Brain microvascular endothelial cell (primary cell): ENCODE measurements around the gene SLC5A10.

ENCODE experiments used
- DNase-seq: peaks from one replicate; pipeline ENCODE4 v3.0.0-alpha.2; 2020
- H3K27ac ChIP-seq: fragments of 250-450 bp; sonication (Bioruptor Pico); 2 replicates; pipeline ENCODE4 v1.5.1; 2020; ENCODE audit warnings: mild to moderate bottlenecking, moderate library complexity
- H3K27me3 ChIP-seq: fragments of 250-450 bp; sonication (Bioruptor Pico); replicated peaks from 2 replicates; pipeline ENCODE4 v1.5.1; 2020; ENCODE audit warnings: mild to moderate bottlenecking
- H3K36me3 ChIP-seq: fragments of 250-450 bp; sonication (Bioruptor Pico); replicated peaks from 2 replicates; pipeline ENCODE4 v1.5.1; 2020; ENCODE audit warnings: mild to moderate bottlenecking
- H3K4me3 ChIP-seq: 2 replicates; pipeline ENCODE4 v1.5.1; 2011; ENCODE audit warnings: low read depth, mild to moderate bottlenecking, control low read depth, low read length, moderate library complexity
- CTCF ChIP-seq: IDR thresholded peaks from 2 replicates; pipeline ENCODE4 v1.5.1; 2011; ENCODE audit warnings: low read depth, mild to moderate bottlenecking, moderate library complexity, low read length, control low read depth, inconsistent platforms; ENCODE audit errors: missing control alignments
- in situ Hi-C: cut with HindIII; loops from 2 replicates; pipeline ENCODE4 v1.10.0; 2017; ENCODE audit warnings: low sequenced_read_pairs, low pct_ligation_motif_present

SLC5A10 gene

DNA sequence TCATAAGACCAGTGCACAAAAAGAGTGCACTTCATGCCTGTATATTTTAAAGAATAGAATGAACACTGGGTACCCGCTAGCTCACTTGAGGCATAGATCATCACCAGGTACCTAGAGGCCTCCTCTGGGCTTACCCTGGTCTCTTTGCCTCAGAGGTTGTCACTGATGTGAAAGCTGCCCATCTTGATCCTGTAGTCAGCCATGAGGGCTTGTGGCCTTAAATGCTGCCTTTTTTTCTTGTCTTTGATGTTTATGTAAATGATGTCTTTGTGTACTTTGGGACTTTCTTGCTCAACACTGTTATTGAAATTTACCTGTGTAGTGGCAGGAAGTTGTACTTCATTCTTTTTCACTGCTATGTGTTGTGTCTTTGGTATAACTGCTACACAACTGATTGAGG is 26.8 kb upstream of the SLC5A10 start:
- H3K4me3 ChIP-seq: no peak overlapping the region
- peaks cover 8% of the 10 kb centered on the region for H3K36me3 ChIP-seq
- DNase-seq: no peak
- no peaks in the 10 kb centered on the region for H3K27me3 ChIP-seq
- H3K27ac ChIP-seq: no peak overlapping the region
- no peak for TF ChIP-seq CTCF
- in situ Hi-C loops: no loop called here

DNA sequence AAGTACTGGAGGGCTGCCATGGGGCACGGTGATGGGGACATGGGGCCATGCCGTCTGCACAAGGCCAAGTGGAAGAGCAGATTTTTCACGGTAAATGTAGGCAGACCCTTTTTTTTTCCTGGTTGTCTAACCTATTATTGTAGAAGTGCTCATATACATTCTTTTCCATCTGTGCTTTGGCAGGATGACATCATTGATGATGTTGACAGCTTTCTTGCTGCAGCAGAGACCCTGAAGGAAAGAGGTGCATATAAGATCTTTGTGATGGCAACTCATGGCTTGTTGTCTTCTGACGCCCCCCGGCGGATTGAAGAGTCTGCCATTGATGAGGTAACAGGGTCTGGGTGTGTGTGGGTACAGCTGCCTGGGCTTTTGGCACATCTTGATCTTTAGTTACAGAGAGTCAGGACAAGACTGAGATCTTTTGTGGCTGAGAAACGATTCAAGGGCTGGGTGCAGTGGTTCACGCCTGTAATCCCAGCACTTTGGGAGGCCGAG is 23.3 kb upstream of the SLC5A10 start:
- Histone ChIP-seq H3K27me3 (no peaks in the 10 kb centered on the region), H3K4me3 (no peak overlapping the region), H3K36me3 (peaks cover 10% of the 10 kb centered on the region), H3K27ac (no peak overlapping the region)
- no peak for TF ChIP-seq CTCF
- in situ Hi-C loops: no loop called here
- no peak for DNase-seq

- Histone ChIP-seq H3K27ac (no peak overlapping the region), H3K36me3 (peaks cover 10% of the 10 kb centered on the region), H3K4me3 (no peak overlapping the region), H3K27me3 (no peaks in the 10 kb centered on the region)
- no peak for TF ChIP-seq CTCF
- no peak for DNase-seq
- in situ Hi-C loops: no loop called here
Measured at GRCh38 chr17:18932360-18933055, 19.5 kb upstream of the SLC5A10 start.

DNA sequence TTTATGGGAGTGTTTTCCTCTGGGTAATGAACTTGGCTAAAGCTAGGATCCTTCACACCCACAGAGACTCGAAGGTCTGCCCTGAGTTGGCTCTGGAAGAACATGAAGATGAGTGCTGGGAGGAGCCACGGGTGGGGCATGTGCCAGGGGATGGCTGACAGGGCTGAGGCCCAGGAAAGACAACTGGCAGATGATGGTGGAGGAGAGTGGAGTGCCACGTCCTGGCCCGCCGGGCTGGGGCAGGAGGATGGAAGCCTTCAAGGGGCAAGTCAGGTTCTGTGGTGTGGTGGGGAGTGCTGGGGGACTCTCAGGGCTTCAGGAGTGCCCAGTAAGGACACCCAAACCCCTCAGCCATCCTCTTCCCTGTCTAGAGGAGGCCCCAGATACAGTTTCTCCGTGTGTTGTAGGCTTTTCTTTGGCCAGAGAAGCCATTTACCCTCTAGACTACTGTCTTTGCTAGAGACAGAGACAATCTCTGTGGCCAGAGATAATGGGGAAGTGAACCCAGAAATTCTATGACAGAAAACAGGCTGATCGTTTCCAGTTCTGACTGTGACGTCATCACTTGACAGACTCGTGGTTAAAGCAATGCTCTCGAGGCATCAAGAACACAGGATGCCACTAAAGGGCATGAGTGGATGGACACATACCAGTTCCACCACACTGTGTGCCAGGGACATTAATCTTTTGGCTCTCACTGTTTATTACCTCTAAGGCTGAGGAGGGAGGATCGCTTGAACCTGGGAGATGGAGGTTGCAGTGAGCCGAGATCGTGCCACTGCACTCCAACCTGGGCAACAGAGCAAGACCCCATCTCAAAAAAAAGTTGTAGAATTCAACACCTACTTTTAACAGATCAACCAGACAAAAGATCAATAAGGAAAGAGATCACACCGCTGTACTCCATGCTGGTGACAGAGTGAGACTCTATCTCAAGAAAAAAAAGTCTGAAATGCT is 18.6 kb upstream of the SLC5A10 start:
- TF ChIP-seq CTCF: no peak
- Histone ChIP-seq H3K27me3 (no peaks in the 10 kb centered on the region), H3K4me3 (no peak overlapping the region), H3K27ac (no peak overlapping the region), H3K36me3 (peaks cover 10% of the 10 kb centered on the region)
- in situ Hi-C loops: no loop called here
- no peak for DNase-seq

- in situ Hi-C loops: no loop called here
- H3K36me3 ChIP-seq: no peaks in the 10 kb centered on the region
- H3K4me3 ChIP-seq: no peak overlapping the region
- H3K27me3 ChIP-seq: no peaks in the 10 kb centered on the region
- no peak overlapping the region for H3K27ac ChIP-seq
- DNase-seq: no peak
- TF ChIP-seq CTCF: no peak
Measured at GRCh38 chr17:18937981-18938691, 13.8 kb upstream of the SLC5A10 start.
